ENCODE results near the gene SETD2.
"Not testable (repeated sequence)": the region's sequence is repeated elsewhere in the genome, so short reads cannot be mapped to it uniquely, and the experiment has no call there.

The SETD2 gene

GRCh38 chr3:47145272-47145671 lies 18.6 kb downstream of the SETD2 start:
- DNase-seq = no peak

DNA sequence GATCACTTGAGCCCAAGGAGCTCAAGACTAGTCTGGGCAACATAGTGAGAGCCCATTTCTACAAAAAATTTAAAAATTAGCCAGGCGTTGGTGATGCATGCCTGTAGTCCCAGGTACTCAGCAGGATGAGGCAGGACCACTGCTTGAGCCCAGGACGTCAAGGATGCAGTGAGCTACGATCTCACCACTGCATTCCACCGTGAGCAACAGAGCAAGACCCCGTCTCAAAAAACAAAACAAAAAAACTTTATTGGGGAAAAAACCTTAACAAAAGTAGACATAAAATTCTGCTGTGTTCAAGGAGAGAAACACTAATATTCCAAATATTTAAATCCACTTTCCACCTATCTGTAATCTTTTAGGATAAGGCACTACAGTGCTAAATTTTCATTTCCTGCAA lies 20.8 kb downstream of the SETD2 start:
- no peak for DNase-seq

DNA sequence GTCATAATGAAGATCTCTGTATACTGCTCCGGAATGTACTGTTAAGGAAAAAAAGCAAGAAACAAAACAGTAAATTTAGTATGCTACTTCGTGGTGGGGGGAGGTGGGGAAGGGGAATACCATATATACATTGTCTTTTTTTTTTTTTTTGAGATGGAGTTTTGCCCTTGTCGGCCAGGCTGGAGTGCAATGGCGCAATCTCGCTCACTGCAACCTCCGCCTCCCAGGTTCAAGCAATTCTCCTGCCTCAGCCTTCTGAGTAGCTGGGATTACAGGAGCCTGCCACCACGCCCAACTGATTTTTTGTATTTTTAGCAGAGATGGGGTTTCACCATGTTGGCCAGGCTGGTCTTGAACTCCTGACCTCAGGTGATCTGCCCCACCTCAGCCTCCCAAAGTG lies 21.4 kb downstream of the SETD2 start:
- DNase-seq = not testable (repeated sequence)

- DNase-seq = not testable (repeated sequence)
Observed at GRCh38 chr3:47140973-47141461, 22.9 kb downstream of the SETD2 start.

DNA sequence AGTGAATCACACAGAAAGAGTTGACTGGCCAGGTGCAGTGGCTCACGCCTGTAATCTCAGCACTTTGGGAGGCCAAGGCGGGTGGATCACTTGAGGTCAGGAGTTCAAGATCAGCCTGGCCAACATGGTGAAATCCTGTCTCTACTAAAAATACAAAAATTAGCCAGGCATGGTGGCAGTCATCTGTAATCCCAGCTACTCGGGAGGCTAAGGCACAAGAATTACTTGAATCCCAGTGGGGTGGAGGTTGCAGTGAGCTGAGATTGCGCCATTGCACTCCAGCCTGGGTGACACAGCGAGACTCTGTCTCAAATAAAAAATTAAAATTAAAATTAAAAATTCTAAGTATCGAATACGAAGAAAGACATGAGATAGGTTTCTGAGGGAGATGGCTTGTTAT lies 23.4 kb downstream of the SETD2 start:
- DNase-seq = not testable (repeated sequence)

DNA sequence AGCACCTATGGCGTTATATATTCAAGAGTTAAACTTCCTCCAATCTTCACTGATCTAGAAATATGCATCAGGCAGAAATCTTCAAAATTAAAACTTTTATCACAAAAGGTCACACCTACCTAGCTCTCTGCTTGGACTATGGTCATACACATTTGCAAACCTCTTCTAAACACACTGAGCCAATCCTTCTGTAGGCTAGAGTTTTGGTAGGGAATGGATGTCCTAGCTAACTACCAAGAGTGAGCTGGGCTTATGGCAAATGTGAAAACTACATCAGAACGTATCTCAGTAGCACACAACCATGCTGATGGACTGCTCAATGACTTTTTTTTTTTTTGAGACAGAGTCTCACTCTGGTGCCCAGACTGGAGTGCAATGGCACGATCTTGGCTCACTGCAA lies 29.6 kb downstream of the SETD2 start:
- DNase-seq = no peak

GRCh38 chr3:47133641-47134040 lies 30.3 kb downstream of the SETD2 start:
- no peak for DNase-seq

- no peak for DNase-seq
Observed at GRCh38 chr3:47130557-47130956, 33.4 kb downstream of the SETD2 start.

DNA sequence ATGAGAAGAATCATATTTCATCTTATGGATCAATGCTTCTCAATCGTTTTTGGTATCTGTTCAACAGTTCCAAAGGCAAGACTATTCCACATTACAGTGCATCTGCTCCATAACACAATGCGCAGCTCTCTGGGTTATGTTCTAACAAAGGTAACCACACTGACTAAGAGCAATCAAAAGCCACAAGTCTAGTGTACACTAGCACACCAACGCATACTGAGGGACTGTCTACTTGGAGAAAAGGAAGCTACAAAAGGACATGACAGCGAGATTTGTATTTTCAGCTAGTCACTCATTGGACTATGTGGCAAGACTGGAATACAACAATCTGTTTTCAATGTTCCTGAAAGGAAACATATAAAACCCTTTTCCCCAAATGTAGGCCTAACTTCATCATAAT lies 35.8 kb downstream of the SETD2 start:
- no peak for DNase-seq

DNA sequence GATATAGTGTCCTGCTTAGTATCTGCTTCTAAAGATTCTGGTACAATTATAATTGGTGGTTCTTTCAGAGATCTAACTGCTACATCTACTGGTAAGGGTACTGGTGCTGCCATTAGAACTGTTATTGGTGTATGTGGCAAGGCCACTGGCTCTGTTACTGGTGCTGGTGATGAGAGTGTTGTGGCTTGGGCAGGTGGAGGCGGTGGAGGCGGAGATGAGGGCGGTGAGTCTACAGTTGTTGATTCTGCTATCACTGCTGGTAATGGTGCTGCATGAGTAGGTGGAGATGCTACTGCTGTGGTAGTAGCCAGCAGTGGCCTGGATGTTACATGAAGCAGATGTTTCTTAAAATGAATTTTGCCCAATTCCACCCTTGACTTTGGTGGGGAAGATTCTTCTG lies 40.1 kb downstream of the SETD2 start:
- DNase-seq = no peak

DNA sequence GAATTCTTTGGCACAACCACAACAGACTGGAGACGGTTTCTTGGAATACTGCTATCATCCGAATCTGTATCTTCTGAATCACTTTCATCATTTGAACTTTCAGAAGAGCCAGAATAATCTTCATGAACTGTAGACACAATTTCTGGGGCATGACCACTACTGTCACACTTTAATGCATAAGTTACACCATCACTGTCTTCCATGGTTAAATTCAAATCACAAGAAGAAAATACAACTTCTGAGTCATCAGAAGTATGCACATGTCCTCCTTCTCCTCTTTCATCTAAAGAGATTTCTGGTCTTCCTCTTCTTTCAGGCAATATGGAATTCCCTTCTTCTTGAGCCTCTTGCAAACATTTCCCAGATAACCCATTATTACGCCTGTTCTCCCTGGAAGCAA lies 42.5 kb downstream of the SETD2 start:
- no peak for DNase-seq

GRCh38 chr3:47120138-47120537 lies 43.8 kb downstream of the SETD2 start:
- DNase-seq = no peak

GRCh38 chr3:47119387-47119786 lies 44.5 kb downstream of the SETD2 start:
- DNase-seq = not testable (repeated sequence)

- no peak for DNase-seq
Observed at GRCh38 chr3:47117807-47118364, 46.0 kb downstream of the SETD2 start.

GRCh38 chr3:47115524-47115923 lies 48.4 kb downstream of the SETD2 start:
- DNase-seq = not testable (repeated sequence)

GRCh38 chr3:47113669-47114365 lies 50.1 kb downstream of the SETD2 start:
- DNase-seq = no peak

GRCh38 chr3:47112997-47113396 lies 50.9 kb downstream of the SETD2 start:
- DNase-seq = no peak

GRCh38 chr3:47109393-47109792 lies 54.5 kb downstream of the SETD2 start:
- DNase-seq = no peak

- no peak for DNase-seq
Observed at GRCh38 chr3:47108546-47108945, 55.4 kb downstream of the SETD2 start.

GRCh38 chr3:47104259-47104658 lies 59.7 kb downstream of the SETD2 start:
- DNase-seq = no peak

DNA sequence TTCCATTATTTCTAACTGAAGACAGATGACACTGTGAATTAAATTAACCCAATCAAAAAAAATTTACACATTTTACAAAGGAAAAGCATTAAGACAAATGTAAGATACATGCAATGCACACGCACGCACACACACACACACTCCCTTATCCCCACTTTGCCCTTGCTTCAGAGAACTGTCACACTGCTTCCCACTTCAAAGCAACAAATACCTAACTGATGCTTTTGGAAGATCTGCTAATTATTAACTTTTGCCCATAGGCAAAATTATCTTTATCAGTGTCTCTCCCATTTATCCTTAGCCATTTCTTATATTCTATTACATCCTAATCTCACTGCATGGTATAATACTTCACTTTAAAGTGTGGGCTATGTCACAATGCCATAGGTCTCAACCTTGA lies 60.3 kb downstream of the SETD2 start:
- DNase-seq = no peak

DNA sequence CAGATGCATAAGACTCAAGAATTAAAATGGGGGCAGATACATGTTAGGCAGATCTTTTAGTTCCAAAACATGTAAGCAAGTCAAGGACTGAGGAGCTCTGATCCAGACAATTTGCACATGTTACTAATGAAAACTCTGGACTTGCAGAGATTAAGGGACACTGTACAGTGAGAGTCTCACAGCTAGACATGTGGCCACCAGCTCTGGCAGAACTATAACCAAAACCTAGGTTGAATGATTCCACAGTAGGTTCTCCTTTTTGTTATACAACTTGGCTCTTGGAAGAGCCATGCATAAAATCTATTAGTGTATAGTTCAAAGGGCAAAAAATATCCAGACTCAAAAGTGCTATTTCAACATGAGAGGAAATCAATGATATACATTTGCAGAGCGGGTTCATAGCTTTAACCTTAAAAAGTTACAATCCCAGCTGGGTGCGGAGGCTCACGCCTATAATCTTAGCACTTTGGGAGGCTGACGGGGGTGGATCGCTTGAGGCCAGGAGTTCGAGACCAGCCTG lies 61.8 kb downstream of the SETD2 start:
- DNase-seq = no peak

DNA sequence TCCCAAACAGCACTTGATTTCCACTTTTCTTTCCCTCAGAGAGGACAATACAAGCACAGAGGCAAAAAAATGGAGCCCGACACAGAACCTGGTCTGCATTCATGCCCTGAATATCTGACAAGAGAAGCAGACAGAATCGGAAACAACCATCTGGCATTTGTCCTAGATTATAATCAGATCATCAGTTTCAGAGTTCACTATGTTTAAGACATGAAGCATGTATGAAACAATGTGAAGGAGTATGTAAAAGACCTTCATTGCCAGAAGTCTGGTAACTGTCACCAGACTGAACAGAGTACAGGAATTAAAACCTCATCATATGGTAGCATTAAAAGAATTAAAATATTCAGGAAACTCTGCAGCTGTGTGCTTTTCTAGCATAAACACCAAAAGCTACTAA lies 65.0 kb downstream of the SETD2 start:
- no peak for DNase-seq

DNA sequence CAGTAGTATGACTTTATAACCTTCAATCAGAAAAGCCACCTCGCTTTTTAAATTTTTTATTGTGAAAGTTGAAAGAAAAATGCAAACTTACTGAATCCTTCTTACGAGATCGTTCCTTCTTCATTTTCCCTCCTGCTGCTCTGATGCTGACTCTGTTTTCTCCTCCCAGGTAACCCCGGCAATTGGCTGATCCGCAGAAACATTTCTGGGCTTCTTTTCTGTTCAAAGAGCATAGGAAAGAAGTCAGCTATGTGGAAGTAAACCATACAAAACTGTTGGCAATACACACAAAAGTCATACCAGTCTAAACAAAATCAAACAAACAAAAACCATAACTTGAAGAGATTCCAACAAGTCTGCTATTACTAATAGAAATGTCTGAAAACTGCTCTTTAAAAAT lies 66.0 kb downstream of the SETD2 start:
- no peak for DNase-seq

DNA sequence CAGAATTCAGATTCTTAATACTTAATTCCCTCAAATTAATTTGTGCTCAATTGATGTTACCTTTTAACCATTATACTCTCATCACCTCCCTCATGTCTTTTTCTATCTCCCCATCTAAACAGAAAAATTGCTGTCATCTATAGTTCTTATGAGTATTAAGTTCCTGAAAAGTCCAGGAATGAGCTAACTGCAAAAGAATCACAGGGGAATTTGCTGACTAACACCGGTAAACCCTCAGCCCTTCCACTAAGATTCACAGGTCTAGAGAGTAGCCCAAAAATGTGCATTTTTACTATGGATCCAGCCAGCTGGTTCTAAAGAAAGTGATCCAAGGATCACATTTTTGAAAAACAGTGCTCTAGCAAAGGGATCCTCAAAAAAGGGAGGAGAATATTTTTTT lies 67.0 kb downstream of the SETD2 start:
- DNase-seq = no peak
